GOT3 (cell line): ENCODE results near the gene ZMYND12.

Experiments
- DNase-seq: peaks from one replicate; lab custom pipeline; 2025; ENCODE audit warnings: mixed read lengths; lab: John Stamatoyannopoulos, UW

Gene ZMYND12

GRCh38 chr1:42439940-42440339 lies 15.9 kb downstream of the ZMYND12 start:
- DNase-seq: no peak

GRCh38 chr1:42434340-42434739 lies 21.5 kb downstream of the ZMYND12 start:
- DNase-seq: no peak

- DNase-seq: no peak
These were observed 22.5 kb downstream of the ZMYND12 start for GRCh38 chr1:42433369-42433768.

GRCh38 chr1:42432714-42433113 lies 23.1 kb downstream of the ZMYND12 start:
- no peak for DNase-seq

- DNase-seq: no peak
These were observed 24.3 kb downstream of the ZMYND12 start for GRCh38 chr1:42431514-42431913.

GRCh38 chr1:42430286-42431135 lies 25.3 kb downstream of the ZMYND12 start:
- no peak for DNase-seq

GRCh38 chr1:42429603-42430002 lies 26.2 kb downstream of the ZMYND12 start:
- no peak for DNase-seq

- DNase-seq: no peak
These were observed 28.6 kb downstream of the ZMYND12 start for GRCh38 chr1:42427240-42427639.

GRCh38 chr1:42424201-42424600 lies 31.6 kb downstream of the ZMYND12 start:
- DNase-seq: no peak

- DNase-seq: no peak
These were observed 32.1 kb downstream of the ZMYND12 start for GRCh38 chr1:42423681-42424080.

GRCh38 chr1:42422737-42423136 lies 33.1 kb downstream of the ZMYND12 start:
- no peak for DNase-seq

GRCh38 chr1:42420911-42421585 lies 34.8 kb downstream of the ZMYND12 start:
- DNase-seq: no peak

GRCh38 chr1:42420121-42420520 lies 35.7 kb downstream of the ZMYND12 start:
- no peak for DNase-seq

- DNase-seq: no peak
These were observed 36.5 kb downstream of the ZMYND12 start for GRCh38 chr1:42419126-42419821.

GRCh38 chr1:42418516-42418915 lies 37.3 kb downstream of the ZMYND12 start:
- no peak for DNase-seq

GRCh38 chr1:42417166-42417565 lies 38.7 kb downstream of the ZMYND12 start:
- DNase-seq: no peak

- no peak for DNase-seq
These were observed 41.0 kb downstream of the ZMYND12 start for GRCh38 chr1:42414551-42415496.

- no peak for DNase-seq
These were observed 51.9 kb downstream of the ZMYND12 start for GRCh38 chr1:42403880-42404400.

- no peak for DNase-seq
These were observed 56.3 kb downstream of the ZMYND12 start for GRCh38 chr1:42399315-42400100.
